Stimulated activated CD4-positive, alpha-beta T cell treated with anti-CD3 and anti-CD28 coated beads, Interleukin-12 subunit alpha, Interleukin-12 subunit beta, amount 100 ng/mL, for 4 hours (primary cell): Measurements from ENCODE around the gene RERE.
"Not testable (repeated sequence)": the region's sequence is repeated elsewhere in the genome, so short reads cannot be mapped to it uniquely, and the experiment has no call there.

ENCODE experiments used
- DNase-seq: peaks from one replicate; pipeline ENCODE4 v3.0.0-alpha.2; 2020

Gene RERE

GRCh38 chr1:8390707-8391106 lies 426.7 kb downstream of the RERE start:
- DNase-seq: no peak

GRCh38 chr1:8389958-8390535 lies 427.4 kb downstream of the RERE start:
- DNase-seq: no peak

GRCh38 chr1:8388732-8389562 lies 428.5 kb downstream of the RERE start:
- DNase-seq: no peak

- no peak for DNase-seq
Measured at GRCh38 chr1:8386247-8386646, 431.2 kb downstream of the RERE start.

GRCh38 chr1:8384577-8384976 lies 432.9 kb downstream of the RERE start:
- DNase-seq: no peak

- no peak for DNase-seq
Measured at GRCh38 chr1:8384088-8384487, 433.4 kb downstream of the RERE start.

GRCh38 chr1:8382608-8383505 lies 434.6 kb downstream of the RERE start:
- no peak for DNase-seq

- DNase-seq: no peak
Measured at GRCh38 chr1:8382051-8382505, 435.4 kb downstream of the RERE start.

- no peak for DNase-seq
Measured at GRCh38 chr1:8381618-8382017, 435.8 kb downstream of the RERE start.

- DNase-seq: not testable (repeated sequence)
Measured at GRCh38 chr1:8380310-8380709, 437.1 kb downstream of the RERE start.

GRCh38 chr1:8379513-8380186 lies 437.8 kb downstream of the RERE start:
- DNase-seq: no peak

GRCh38 chr1:8378981-8379470 lies 438.4 kb downstream of the RERE start:
- no peak for DNase-seq

- no peak for DNase-seq
Measured at GRCh38 chr1:8378178-8378577, 439.3 kb downstream of the RERE start.

- no peak for DNase-seq
Measured at GRCh38 chr1:8377271-8377981, 440.0 kb downstream of the RERE start.

- no peak for DNase-seq
Measured at GRCh38 chr1:8376358-8376840, 441.0 kb downstream of the RERE start.

GRCh38 chr1:8374812-8375211 lies 442.6 kb downstream of the RERE start:
- no peak for DNase-seq

- no peak for DNase-seq
Measured at GRCh38 chr1:8374356-8374755, 443.1 kb downstream of the RERE start.

- no peak for DNase-seq
Measured at GRCh38 chr1:8373581-8374241, 443.7 kb downstream of the RERE start.

GRCh38 chr1:8373125-8373524 lies 444.3 kb downstream of the RERE start:
- DNase-seq: no peak

GRCh38 chr1:8371372-8371991 lies 446.0 kb downstream of the RERE start:
- DNase-seq: no peak

GRCh38 chr1:8370905-8371315 lies 446.5 kb downstream of the RERE start:
- DNase-seq: no peak
